ENCODE measurements around the gene CREB5.

GRCh38 chr7:28582226-28582625 is 169.9 kb downstream of the CREB5 start:
- TF ChIP-seq SOX6 (IDR thresholded peaks at IDR 0.05) (no peak), SOX6 (CRISPR knock-in tag; IDR thresholded peaks at IDR 0.05) (no peak), RFX1 (IDR thresholded peaks at IDR 0.05) (no peak)
